Fibroblast of skin of right biceps (primary cell): ENCODE measurements around the gene PATE1.

Source experiments
- DNase-seq: peaks from one replicate; pipeline ENCODE4 v3.0.0-alpha.2; 2013

The PATE1 gene

DNA sequence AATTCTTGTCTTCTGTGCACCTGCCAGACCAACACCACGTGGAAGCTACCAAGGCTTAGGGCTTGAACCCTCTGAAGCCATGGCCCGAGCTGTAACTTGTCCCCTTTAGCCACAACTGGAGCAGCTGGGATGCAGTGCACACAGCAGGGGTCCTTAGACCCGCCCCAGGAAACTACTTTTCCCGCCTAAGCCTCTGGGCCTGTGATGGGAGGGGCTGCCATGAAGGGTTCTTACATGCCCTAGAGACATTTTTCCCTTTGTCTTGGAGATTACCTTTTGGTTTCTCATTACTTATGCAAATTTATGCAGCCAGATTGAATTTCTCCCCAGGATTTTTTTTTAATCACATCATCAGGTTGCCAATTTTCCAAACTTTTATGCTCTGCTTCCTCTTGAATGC lies 51.6 kb downstream of the PATE1 start:
- no peak for DNase-seq
